Gastroesophageal sphincter (tissue), 4 donors: Measurements from ENCODE around the gene GBP2. TPM values are rescaled to one million over a fixed set of nuclear protein-coding genes. Genes with fewer than 3 reads are reported as not detected.

Experiments
- ATAC-seq: fragments of 150-250 bp; one replicate; pipeline ENCODE4 v1.9.1; 2016; ENCODE audit warnings: mild to moderate bottlenecking, moderate library complexity
- H3K27ac ChIP-seq, 4 donors: fragments of 200-600 bp; sonication (generic) in 3 of 4; 1 replicate in 3 of 4; 2 replicates in 1 of 4; pipeline ENCODE4 v1.5.1; 2016 to 2019
- H3K27me3 ChIP-seq: fragments of 200-600 bp; sonication (generic); one replicate; pipeline ENCODE4 v1.5.1; 2019
- H3K36me3 ChIP-seq, 2 donors: fragments of 200-600 bp; sonication (generic); one replicate each; pipeline ENCODE4 v1.5.1; 2019; ENCODE audit warnings: control low read depth in 1 of 2
- H3K4me1 ChIP-seq, 3 donors: fragments of 200-600 bp; sonication (generic); 1 replicate in 2 of 3; 2 replicates in 1 of 3; pipeline ENCODE4 v1.5.1; 2016 to 2019; ENCODE audit warnings: control low read depth in 2 of 3
- H3K4me3 ChIP-seq, 2 donors: fragments of 200-600 bp; sonication (generic); one replicate each; pipeline ENCODE4 v1.5.1; 2019; ENCODE audit warnings: mild to moderate bottlenecking in 1 of 2, moderate library complexity in 1 of 2
- H3K9me3 ChIP-seq, 3 donors: fragments of 200-600 bp; sonication (generic); one replicate each; pipeline ENCODE4 v1.5.1; 2017 to 2019; ENCODE audit warnings: control low read depth in 2 of 3
- CTCF ChIP-seq, 4 experiments: fragments of 200-600 bp in 2 of 4; fragments of 450-650 bp in 2 of 4; sonication (generic) in 1 of 4; IDR thresholded peaks; one replicate each; pipeline ENCODE4 v1.5.1; 2017 to 2019; ENCODE audit warnings: antibody characterized with exemption in 4 of 4, mild to moderate bottlenecking in 2 of 4, moderate library complexity in 2 of 4
- EP300 ChIP-seq: sonication (generic); formaldehyde crosslinking; IDR thresholded peaks from one replicate; pipeline ENCODE4 v1.6.1; 2017; ENCODE audit warnings: antibody characterized with exemption, mild to moderate bottlenecking
- POLR2A ChIP-seq, 2 donors: fragments of 450-650 bp; IDR thresholded peaks; one replicate each; pipeline ENCODE4 v1.6.1; 2017; ENCODE audit warnings: antibody characterized with exemption in 2 of 2, mild to moderate bottlenecking in 2 of 2, moderate library complexity in 1 of 2
- POLR2AphosphoS5 ChIP-seq: sonication (generic); formaldehyde crosslinking; IDR thresholded peaks from one replicate; pipeline ENCODE4 v1.6.1; 2017; ENCODE audit warnings: antibody characterized with exemption
- WGBS, 2 donors: methylation state at CpG; one replicate each; pipeline ENCODE4 v1.1.5; 2018; ENCODE audit warnings: low coverage in 1 of 2; 5-methylcytosine and 5-hydroxymethylcytosine counted together
- total RNA-seq, 4 donors: library from RNA; depleted of rRNA; stranded (reverse); fragments of >200 nt; gene quantifications; one replicate each; pipeline ENCODE4 v1.1.0, GENCODE V29; 2016

The GBP2 gene
- total RNA-seq, 4 donors from 2014 or later: 147 to 172 (median 167) TPM

- H3K4me3 ChIP-seq: no peak overlapping the region
- 100% methylated on average over 1 to 2 of the region's 3 CpGs for WGBS, 2 donors
- ATAC-seq: no peak
- H3K4me1 ChIP-seq: no peaks in the 10 kb centered on the region
- H3K36me3 ChIP-seq: peaks cover 4 to 13% of the 10 kb centered on the region in 2 donors
- H3K9me3 ChIP-seq: peaks cover 0 to 5% (median 0%) of the 10 kb centered on the region in 3 donors
- H3K27me3 ChIP-seq: no peaks in the 10 kb centered on the region
- H3K27ac ChIP-seq: no peak overlapping the region
- no peak for TF ChIP-seq POLR2AphosphoS5
- no peak for TF ChIP-seq CTCF (IDR thresholded peaks at IDR 0.05)
- no peak for TF ChIP-seq POLR2A (IDR thresholded peaks at IDR 0.05)
- TF ChIP-seq EP300: no peak
Measured at GRCh38 chr1:89100412-89100811, 25.5 kb downstream of the GBP2 start.

GRCh38 chr1:89098857-89099256 is 27.1 kb downstream of the GBP2 start:
- H3K27ac ChIP-seq: no peak overlapping the region
- H3K27me3 ChIP-seq: no peaks in the 10 kb centered on the region
- H3K4me3 ChIP-seq: no peak overlapping the region
- TF ChIP-seq POLR2AphosphoS5 (no peak), POLR2A (IDR thresholded peaks at IDR 0.05) (no peak), EP300 (no peak)
- 54 to 67% methylated on average over 2 of the region's 3 CpGs for WGBS, 2 donors
- H3K9me3 ChIP-seq: peaks cover 0 to 5% (median 0%) of the 10 kb centered on the region in 3 donors
- no peaks in the 10 kb centered on the region for H3K36me3 ChIP-seq
- H3K4me1 ChIP-seq: no peaks in the 10 kb centered on the region
- no peak for ATAC-seq

- TF ChIP-seq CTCF (IDR thresholded peaks at IDR 0.05) (no peak), POLR2A (IDR thresholded peaks at IDR 0.05) (no peak), POLR2AphosphoS5 (no peak), EP300 (no peak)
- Histone ChIP-seq H3K36me3 (no peaks in the 10 kb centered on the region), H3K27me3 (no peaks in the 10 kb centered on the region), H3K27ac (no peak overlapping the region), H3K9me3 (peaks cover 0 to 5% (median 0%) of the 10 kb centered on the region in 3 donors), H3K4me3 (no peak overlapping the region), H3K4me1 (no peaks in the 10 kb centered on the region)
- 89 to 93% methylated on average over 2 of the region's 2 CpGs for WGBS, 2 donors
- no peak for ATAC-seq
Measured at GRCh38 chr1:89095737-89096136, 30.2 kb downstream of the GBP2 start.

- no peaks in the 10 kb centered on the region for H3K9me3 ChIP-seq
- WGBS, 2 donors: 29 to 33% methylated on average over 1 of the region's 1 CpG
- H3K27ac ChIP-seq: no peak overlapping the region
- H3K36me3 ChIP-seq: no peaks in the 10 kb centered on the region
- H3K27me3 ChIP-seq: no peaks in the 10 kb centered on the region
- no peak for ATAC-seq
- H3K4me1 ChIP-seq: no peaks in the 10 kb centered on the region
- no peak overlapping the region for H3K4me3 ChIP-seq
- TF ChIP-seq CTCF (IDR thresholded peaks at IDR 0.05): no peak
Measured at GRCh38 chr1:89089962-89090361, 36.0 kb downstream of the GBP2 start.

- Histone ChIP-seq H3K4me1 (no peaks in the 10 kb centered on the region), H3K27ac (no peak overlapping the region), H3K36me3 (no peaks in the 10 kb centered on the region), H3K4me3 (no peak overlapping the region), H3K27me3 (no peaks in the 10 kb centered on the region), H3K9me3 (no peaks in the 10 kb centered on the region)
- ATAC-seq: no peak
- 79 to 81% methylated on average over 5 to 10 of the region's 10 CpGs for WGBS, 2 donors
- TF ChIP-seq POLR2A (IDR thresholded peaks at IDR 0.05): no peak
- TF ChIP-seq POLR2AphosphoS5: no peak
- TF ChIP-seq EP300: no peak
- TF ChIP-seq CTCF (IDR thresholded peaks at IDR 0.05): no peak
Measured at GRCh38 chr1:89088572-89088971, 37.3 kb downstream of the GBP2 start.
